ENCODE results near the gene BGLAP. TPM values are rescaled to one million over a fixed set of nuclear protein-coding genes. Genes with fewer than 3 reads are reported as not detected.

BGLAP gene
- total RNA-seq, 2 donors from 2014 or later, result 1.2 to 2.2 TPM

DNA sequence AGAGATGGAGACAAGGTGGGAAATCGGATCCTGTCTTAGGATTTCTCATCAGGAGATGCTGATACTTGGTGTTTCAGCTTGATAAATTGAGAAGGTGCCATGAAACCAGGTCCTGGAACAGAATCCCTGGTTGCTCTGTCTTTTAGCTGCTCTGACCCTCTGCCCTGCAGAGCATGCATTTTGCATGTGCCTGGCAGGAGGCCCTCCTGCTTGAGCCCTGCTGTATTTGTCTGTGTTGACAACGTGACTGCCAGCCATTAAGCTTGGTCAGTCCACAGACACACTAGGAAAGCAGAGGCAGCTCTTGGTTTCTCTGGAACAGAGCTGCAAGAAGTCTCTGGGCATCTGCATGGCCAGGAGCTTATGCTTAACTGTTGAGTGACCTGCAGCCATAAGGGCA is 45.5 kb upstream of the BGLAP start:
- no peaks in the 10 kb centered on the region for H3K9me3 ChIP-seq
- peaks cover 5% of the 10 kb centered on the region for H3K36me3 ChIP-seq
- intact Hi-C loops (cut with DNase I), result no loop called here
- no peaks in the 10 kb centered on the region for H3K4me1 ChIP-seq
- H3K4me3 ChIP-seq, result no peak overlapping the region
- no peak for DNase-seq
- no peak overlapping the region for H3K9ac ChIP-seq (ENCODE audit: low read depth in 2 of 2, low read length in 2 of 2)
- no peak overlapping the region for H3K27ac ChIP-seq
- TF ChIP-seq, protein P1, sequence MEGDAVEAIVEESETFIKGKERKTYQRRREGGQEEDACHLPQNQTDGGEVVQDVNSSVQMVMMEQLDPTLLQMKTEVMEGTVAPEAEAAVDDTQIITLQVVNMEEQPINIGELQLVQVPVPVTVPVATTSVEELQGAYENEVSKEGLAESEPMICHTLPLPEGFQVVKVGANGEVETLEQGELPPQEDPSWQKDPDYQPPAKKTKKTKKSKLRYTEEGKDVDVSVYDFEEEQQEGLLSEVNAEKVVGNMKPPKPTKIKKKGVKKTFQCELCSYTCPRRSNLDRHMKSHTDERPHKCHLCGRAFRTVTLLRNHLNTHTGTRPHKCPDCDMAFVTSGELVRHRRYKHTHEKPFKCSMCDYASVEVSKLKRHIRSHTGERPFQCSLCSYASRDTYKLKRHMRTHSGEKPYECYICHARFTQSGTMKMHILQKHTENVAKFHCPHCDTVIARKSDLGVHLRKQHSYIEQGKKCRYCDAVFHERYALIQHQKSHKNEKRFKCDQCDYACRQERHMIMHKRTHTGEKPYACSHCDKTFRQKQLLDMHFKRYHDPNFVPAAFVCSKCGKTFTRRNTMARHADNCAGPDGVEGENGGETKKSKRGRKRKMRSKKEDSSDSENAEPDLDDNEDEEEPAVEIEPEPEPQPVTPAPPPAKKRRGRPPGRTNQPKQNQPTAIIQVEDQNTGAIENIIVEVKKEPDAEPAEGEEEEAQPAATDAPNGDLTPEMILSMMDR (IDR thresholded peaks at IDR 0.05), result no peak
- H3K27me3 ChIP-seq, result no peaks in the 10 kb centered on the region

DNA sequence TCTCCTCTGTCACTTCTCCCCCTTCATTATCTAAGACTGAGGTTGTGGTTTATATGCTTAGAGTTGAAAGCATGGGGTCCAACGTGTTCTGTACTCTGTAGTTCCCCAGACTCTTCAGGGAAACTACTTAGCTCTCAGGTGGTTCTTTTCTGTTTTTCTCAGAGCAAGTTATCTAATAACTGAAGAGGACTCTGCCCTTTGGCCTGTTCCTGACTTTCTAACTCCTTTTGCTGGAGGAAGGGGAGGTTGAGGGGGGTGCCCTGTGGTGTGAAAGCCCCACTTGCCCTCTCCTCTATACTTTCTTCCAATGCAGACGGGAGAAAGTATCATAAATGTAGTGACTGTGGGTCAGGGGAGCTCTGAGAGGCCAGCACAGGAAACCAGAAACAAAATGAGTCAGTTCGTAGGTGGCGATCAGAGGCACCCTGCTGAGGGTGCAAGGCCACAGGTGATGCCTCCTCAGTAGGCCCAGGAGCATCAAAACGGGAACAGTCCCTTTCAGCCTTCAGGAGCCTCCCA is 43.1 kb upstream of the BGLAP start:
- H3K9me3 ChIP-seq, result no peaks in the 10 kb centered on the region
- no peak for DNase-seq
- intact Hi-C loops (cut with DNase I), result no loop called here
- H3K27me3 ChIP-seq, result no peaks in the 10 kb centered on the region
- H3K27ac ChIP-seq, result no peak overlapping the region
- no peak overlapping the region for H3K4me3 ChIP-seq
- TF ChIP-seq, protein P1 (IDR thresholded peaks at IDR 0.05), result no peak
- no peaks in the 10 kb centered on the region for H3K4me1 ChIP-seq
- H3K9ac ChIP-seq (ENCODE audit: low read depth in 2 of 2, low read length in 2 of 2), result no peak overlapping the region
- H3K36me3 ChIP-seq, result peaks cover 5% of the 10 kb centered on the region

DNA sequence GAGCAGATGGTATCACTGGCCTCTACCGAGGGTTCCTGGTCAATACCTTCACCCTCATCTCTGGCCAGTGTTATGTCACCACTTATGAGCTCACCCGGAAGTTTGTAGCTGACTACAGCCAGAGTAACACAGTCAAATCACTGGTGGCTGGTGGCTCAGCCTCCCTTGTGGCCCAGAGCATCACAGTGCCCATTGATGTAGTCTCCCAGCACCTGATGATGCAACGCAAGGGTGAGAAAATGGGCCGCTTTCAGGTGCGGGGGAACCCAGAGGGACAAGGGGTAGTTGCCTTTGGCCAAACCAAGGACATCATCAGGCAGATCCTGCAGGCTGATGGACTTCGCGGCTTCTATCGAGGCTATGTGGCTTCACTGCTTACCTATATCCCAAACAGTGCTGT is 41.9 kb upstream of the BGLAP start:
- no peak overlapping the region for H3K9ac ChIP-seq (ENCODE audit: low read depth in 2 of 2, low read length in 2 of 2)
- no peak for DNase-seq
- intact Hi-C loops (cut with DNase I), result no loop called here
- no peaks in the 10 kb centered on the region for H3K4me1 ChIP-seq
- no peak overlapping the region for H3K4me3 ChIP-seq
- no peak overlapping the region for H3K27ac ChIP-seq
- H3K36me3 ChIP-seq, result peaks cover 5% of the 10 kb centered on the region
- TF ChIP-seq, protein P1 (IDR thresholded peaks at IDR 0.05), result no peak
- H3K9me3 ChIP-seq, result no peaks in the 10 kb centered on the region
- no peaks in the 10 kb centered on the region for H3K27me3 ChIP-seq

DNA sequence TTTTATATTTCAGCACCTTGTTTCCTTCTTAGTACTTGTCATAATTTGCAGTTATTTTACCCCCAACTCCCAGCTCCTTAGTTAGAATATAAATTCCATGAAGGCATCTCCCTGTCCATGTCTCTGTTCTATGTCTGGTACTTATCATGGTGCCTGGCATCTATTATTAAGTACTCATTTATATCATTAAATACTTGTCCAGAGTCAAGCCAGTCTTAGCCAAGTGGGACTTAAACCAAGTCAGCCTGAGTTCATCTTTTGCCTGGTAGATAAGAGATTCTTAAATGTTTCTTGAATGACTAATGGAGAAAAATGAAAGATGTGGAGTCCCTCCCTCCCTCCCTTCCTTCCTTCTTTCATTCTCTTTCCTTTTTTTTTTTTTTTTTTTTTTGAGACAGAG is 38.7 kb upstream of the BGLAP start:
- Histone ChIP-seq H3K36me3 (peaks cover 3% of the 10 kb centered on the region), H3K9me3 (no peaks in the 10 kb centered on the region), H3K4me3 (no peak overlapping the region), H3K27ac (no peak overlapping the region), H3K9ac (ENCODE audit: low read depth in 2 of 2, low read length in 2 of 2) (no peak overlapping the region), H3K4me1 (no peaks in the 10 kb centered on the region), H3K27me3 (no peaks in the 10 kb centered on the region)
- intact Hi-C loops (cut with DNase I), result no loop called here
- TF ChIP-seq, protein P1 (IDR thresholded peaks at IDR 0.05), result no peak
- DNase-seq, result no peak

DNA sequence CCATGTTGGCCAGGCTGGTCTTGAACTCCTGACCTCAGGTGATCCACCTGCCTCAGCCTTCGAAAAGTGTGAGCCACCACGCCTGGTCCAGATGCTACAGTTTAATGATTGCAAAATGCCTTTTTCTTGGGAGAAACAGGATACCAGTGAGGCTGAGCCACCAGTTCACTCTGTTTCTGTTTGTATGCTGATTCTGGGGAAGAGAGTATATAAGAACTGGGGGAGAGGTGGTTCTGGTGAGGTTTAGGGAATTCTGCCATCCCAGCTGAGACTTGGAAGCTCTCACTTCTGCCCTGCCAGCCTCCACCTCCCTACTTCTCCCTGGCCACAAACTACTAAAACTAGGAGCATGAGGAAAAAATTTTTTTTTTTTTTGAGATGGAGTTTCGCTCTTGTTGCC is 37.3 kb upstream of the BGLAP start:
- DNase-seq, result no peak
- H3K36me3 ChIP-seq, result peaks cover 3% of the 10 kb centered on the region
- no peaks in the 10 kb centered on the region for H3K27me3 ChIP-seq
- TF ChIP-seq, protein P1 (IDR thresholded peaks at IDR 0.05), result no peak
- H3K4me3 ChIP-seq, result no peak overlapping the region
- no peaks in the 10 kb centered on the region for H3K9me3 ChIP-seq
- no peak overlapping the region for H3K27ac ChIP-seq
- H3K9ac ChIP-seq (ENCODE audit: low read depth in 2 of 2, low read length in 2 of 2), result no peak overlapping the region
- H3K4me1 ChIP-seq, result no peaks in the 10 kb centered on the region
- intact Hi-C loops (cut with DNase I), result no loop called here

All from colonic mucosa (tissue), 4 donors.